Skeletal muscle satellite cell (primary cell): ENCODE measurements around the gene PHF23. TPM values are rescaled to one million over a fixed set of nuclear protein-coding genes. Genes with fewer than 3 reads are reported as not detected.

Experiments used
- small RNA-seq: library from RNA; depleted of rRNA; stranded (forward); fragments of <200 nt; gene quantifications from one replicate; pipeline ENCODE3, GENCODE V24; 2012

Gene PHF23

Small RNA genes within 50 kb of the gene (small RNA-seq; reads per million reads assigned to genes)
- not detected for gene AC120057.4
- gene MIR324, result 105 reads per million, percentile 97 among the genes with 10 or more reads in this experiment
- not detected for gene RF00019
